ENCODE results near the gene HLA-DRB1.
A peak's percentile ranks its signal among the peaks of the same experiment; 100 is the strongest.
"Not testable (repeated sequence)": the region's sequence is repeated elsewhere in the genome, so short reads cannot be mapped to it uniquely, and the experiment has no call there.

HLA-DRB1 gene

GRCh38 chr6:32589596-32590449 lies at the start of gene HLA-DRB1:
HLA-DRB1 (minus strand) TSS chr6:32589848; CDS start chr6:32589742, 106 bp downstream.
- peak within 1 kb of the TSS in 3 of 21 experiments; percentile 26 to 55 (median 36) for H3K27ac ChIP-seq
- H3K4me3 ChIP-seq: peak within 1 kb of the TSS in 3 of 7 experiments; percentile 12 to 32 (median 30)

GRCh38 chr6:32638532-32639219 lies 49.0 kb upstream of the HLA-DRB1 start:
- H3K27ac ChIP-seq: peak overlapping the region in 3 of 21 experiments; percentile 26 to 67 (median 59)
- peak overlapping the region in 2 of 7 experiments; percentile 8 to 11 for H3K4me3 ChIP-seq

GRCh38 chr6:32637883-32638282 lies 48.2 kb upstream of the HLA-DRB1 start:
- peak overlapping the region in 4 of 21 experiments; percentile 24 to 67 (median 49) for H3K27ac ChIP-seq
- peak overlapping the region in 3 of 7 experiments; percentile 1 to 11 (median 8) for H3K4me3 ChIP-seq

DNA sequence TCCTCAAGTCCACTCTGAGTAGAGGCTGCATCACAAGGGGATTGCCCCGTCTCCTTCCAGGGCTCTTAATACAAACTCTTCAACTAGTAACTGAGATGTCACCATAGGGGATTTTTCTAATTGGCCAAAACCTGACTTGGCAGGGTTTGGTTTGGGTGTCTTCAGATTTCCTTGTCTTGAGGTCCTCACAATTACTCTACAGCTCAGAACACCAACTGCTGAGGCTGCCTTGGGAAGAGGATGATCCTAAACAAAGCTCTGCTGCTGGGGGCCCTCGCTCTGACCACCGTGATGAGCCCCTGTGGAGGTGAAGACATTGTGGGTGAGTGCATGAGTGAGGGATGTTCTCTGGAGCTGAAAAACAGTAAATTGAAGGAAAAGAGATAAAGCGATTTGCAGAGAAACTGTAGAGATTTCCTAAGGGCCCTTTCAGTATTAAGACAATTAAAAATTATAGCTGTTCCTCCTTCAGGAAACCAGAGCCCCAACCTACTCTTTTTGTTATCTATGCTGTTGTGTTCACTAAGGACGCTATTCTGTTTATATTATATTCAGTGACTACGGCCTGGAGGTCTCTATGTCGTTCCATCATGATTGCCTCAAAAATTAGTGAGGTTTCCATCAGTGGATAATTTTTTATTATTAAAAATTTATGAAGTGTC lies 47.7 kb upstream of the HLA-DRB1 start, which contains the start of gene HLA-DQA1:
TSS of gene HLA-DQA1 (plus strand) at position 188 of the 662 bp plus-strand sequence. CDS start at position 241, 53 bp downstream.
- peak within 1 kb of the TSS in 5 of 21 experiments; percentile 24 to 67 (median 39) for H3K27ac ChIP-seq
- peak within 1 kb of the TSS in 3 of 7 experiments; percentile 1 to 11 (median 8) for H3K4me3 ChIP-seq

DNA sequence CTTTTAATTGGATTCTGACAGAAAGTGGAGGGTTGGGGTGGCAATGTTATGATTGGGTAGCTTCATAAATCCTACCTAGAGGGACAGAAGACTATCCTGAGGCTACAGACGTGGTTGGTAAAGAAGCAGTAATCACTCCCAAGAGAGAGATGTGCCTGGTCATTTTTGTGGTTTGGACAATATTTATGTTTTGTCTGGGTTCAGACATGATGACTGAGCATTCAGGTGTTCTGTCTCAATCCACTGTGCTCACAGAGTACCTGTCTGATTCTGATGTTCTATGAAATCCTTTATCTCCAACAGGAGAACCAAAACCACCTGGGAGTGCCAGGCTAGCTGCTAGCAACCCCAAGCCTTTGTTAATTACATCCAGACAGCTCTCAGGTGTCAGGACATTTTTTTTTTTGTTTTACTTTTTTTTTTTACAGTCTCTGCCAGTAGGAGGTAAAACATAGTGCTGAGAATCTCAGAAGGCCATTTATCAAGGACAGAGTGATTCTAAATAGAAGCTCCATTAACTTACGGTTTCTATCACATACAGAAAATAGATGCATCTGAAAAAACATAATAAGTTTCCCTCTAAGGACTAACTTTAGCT lies 46.0 kb upstream of the HLA-DRB1 start:
- H3K4me3 ChIP-seq: no peak overlapping the region
- H3K27ac ChIP-seq: peak overlapping the region in 1 of 21 experiments; percentile 21

DNA sequence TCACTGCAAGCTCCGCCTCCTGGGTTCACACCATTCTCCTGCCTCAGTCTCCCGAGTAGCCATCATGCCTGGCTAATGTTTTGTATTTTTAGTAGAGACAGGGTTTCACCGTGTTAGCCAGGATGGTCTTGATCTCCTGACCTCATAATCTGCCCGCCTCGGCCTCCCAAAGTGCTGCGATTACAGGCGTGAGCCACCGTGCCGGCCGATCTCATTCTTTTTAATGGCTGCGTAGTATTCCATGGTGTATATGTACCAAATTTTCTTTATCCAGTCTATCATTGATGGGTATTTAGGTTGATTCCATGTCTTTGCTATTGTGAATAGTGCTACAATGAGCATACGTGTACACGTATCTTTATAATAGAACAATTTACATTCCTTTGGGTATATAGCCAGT lies 40.1 kb upstream of the HLA-DRB1 start:
- not testable (repeated sequence) for H3K27ac ChIP-seq, H3K4me3 ChIP-seq

- no peak overlapping the region for H3K4me3 ChIP-seq
- peak overlapping the region in 8 of 21 experiments; percentile 14 to 64 (median 51) for H3K27ac ChIP-seq
These were observed 38.2 kb upstream of the HLA-DRB1 start for GRCh38 chr6:32627831-32628230.

DNA sequence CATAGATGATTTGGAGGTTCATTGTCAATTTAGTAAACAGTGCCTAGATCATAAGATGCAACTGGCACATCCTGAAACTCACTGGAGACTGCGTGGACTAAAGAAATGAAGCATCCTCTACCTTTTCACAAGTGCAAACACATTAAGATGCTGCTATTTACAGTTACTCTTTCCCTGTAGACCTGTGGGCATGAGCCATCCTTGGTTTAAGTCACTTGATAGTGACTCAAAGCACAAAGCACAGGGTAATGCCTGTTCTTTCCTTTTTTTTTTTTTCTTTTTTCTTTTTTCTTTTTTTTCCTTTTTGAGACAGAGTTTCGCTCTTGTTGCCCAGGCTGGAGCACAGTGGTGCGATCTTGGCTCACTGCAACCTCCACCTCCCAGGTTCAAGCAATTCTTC lies 37.6 kb upstream of the HLA-DRB1 start:
- Histone ChIP-seq H3K4me3 (no peak overlapping the region), H3K27ac (peak overlapping the region in 5 of 21 experiments; percentile 44 to 64 (median 56))

DNA sequence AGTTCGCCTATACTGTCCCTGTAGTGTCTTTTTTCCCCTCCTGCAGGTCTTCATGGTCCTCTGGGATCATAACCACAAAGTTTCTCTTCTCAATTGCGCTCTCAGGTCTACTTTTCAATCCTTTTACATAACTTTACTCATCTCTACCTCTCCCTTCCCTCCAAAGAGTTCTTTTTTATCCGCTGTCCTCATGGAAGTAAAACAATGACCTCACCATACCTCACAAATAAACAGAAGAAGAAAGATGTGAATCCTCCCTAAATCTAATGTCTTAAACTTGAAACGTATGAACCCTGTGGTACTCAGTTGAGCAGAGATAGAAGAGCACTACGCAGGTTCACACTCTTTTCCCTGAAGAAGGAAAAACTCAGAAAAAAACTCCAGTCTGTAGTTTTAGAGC lies 35.5 kb upstream of the HLA-DRB1 start:
- H3K27ac ChIP-seq: no peak overlapping the region
- no peak overlapping the region for H3K4me3 ChIP-seq

DNA sequence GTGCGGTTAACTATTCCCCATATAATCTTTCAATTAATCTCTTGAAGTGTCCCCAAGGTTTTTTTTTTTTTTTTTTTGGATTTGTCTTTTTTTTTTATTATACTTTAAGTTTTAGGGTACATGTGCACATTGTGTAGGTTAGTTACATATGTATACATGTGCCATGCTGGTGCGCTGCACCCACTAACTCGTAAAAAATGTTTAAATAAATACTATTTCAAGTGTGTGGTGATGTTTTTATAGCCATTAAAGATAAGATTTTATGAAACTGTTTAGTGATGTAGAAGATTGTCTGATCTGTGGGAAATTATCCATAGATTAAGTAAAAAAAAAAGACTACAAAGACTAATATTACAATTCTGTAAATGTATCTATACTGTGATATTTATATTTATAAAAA lies 34.9 kb upstream of the HLA-DRB1 start:
- Histone ChIP-seq H3K27ac (no peak overlapping the region), H3K4me3 (no peak overlapping the region)

- no peak overlapping the region for H3K4me3 ChIP-seq
- peak overlapping the region in 7 of 21 experiments; percentile 1 to 81 (median 44) for H3K27ac ChIP-seq
These were observed 34.0 kb upstream of the HLA-DRB1 start for GRCh38 chr6:32623693-32624092.

GRCh38 chr6:32622545-32623401 lies 33.1 kb upstream of the HLA-DRB1 start:
- H3K4me3 ChIP-seq: no peak overlapping the region
- peak overlapping the region in 9 of 21 experiments; percentile 24 to 81 (median 63) for H3K27ac ChIP-seq

DNA sequence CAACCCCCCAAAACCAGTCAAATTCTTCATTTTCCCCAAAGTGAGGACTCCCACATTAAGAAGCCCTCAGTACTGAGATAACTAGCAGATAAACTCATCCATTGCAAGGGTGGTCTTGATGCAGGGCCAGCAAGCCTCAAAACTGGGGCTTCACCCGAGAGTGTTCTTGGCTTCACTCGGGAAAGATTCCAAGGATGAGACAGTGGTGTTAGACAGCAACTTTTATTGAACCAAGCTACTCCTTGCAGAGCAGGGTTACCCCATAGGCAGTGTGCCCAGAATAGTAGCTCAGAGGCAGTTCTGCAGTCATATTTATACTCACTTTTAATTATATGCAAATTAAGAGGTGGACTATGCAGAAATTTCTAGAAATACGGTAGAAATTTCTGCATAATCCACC lies 31.7 kb upstream of the HLA-DRB1 start:
- Histone ChIP-seq H3K27ac (peak overlapping the region in 1 of 21 experiments; percentile 42), H3K4me3 (no peak overlapping the region)

DNA sequence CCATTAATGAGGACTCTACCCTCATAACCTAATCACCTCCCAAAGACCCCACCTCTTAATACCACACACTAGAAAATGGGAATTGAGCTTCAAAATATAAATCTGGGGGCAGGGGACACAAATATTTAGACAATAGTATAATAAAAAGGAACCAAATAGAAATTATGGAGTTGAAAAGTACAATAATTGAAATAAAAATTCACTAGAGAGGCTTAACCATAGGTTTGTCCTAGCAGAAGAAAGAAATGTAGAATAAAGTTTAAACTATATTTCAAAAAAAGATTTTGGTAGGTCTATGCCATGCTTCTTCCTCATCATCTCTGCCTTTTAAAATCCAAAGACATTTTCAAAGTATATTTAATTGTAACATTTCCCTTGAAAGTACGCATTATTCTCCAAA lies 28.1 kb upstream of the HLA-DRB1 start:
- Histone ChIP-seq H3K4me3 (no peak overlapping the region), H3K27ac (no peak overlapping the region)

DNA sequence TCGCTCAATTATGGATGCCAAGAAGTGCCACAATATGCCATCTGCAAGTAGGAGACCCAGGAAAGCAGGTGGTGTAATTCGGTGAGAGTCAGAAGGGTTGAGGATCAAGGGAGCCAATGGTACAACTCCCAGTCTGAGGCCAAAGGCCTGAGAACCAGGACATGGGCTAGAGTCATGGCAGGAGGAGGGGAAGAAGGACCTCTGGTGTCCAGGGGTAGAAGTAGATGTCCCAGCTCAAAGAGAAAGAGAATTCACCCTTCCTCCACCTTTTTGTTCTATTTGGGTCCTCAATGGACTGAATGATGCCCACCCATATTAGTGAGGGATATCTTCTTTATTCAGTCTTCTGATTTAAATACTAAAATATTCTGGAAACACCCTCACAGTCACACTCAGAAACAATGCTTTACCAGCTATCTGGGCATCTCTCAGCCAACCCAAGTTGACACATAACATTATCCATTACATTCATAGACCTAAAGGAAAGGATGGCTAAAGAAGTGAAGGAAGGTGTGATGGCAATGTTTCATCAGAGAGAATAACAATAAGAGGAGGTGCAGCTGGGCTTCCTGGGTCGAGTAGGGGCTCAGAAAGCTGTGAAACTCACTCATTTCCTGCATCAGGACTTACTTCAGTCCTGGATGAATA lies 26.4 kb upstream of the HLA-DRB1 start:
- no peak overlapping the region for H3K27ac ChIP-seq
- no peak overlapping the region for H3K4me3 ChIP-seq

DNA sequence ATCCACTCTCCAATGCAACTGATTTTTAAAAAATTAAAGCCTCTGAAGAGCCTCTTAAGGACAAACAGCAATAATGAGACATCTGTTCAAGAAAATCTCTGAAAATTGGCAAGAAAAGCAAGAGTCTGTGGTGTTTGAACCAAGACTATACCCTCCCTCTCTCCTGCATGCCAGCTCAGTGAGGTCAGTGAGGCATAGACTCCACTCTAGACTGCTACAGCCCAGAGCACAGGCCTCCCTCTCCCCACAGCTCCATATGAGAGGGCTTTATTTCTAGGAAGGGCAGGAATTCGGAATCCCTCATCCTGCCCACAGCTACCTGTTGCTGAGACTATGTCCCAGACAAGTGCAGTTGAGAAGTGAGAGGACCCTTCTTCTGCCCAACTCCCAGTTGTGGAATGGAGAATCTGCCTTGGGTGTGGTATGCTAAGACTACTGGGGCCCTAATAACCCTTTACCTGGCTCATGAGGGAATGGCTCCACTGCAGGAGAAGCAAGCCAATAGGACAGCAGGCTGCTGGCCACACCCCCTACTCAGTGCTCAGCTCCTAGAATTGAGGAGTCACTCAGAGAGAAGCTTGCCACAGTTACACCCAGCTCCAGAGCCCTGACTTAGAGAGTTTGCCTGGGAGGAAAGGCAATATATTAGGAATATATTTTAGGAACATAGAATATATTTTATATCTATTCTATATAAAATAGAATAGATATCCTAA lies 24.9 kb upstream of the HLA-DRB1 start:
- H3K27ac ChIP-seq: no peak overlapping the region
- no peak overlapping the region for H3K4me3 ChIP-seq

DNA sequence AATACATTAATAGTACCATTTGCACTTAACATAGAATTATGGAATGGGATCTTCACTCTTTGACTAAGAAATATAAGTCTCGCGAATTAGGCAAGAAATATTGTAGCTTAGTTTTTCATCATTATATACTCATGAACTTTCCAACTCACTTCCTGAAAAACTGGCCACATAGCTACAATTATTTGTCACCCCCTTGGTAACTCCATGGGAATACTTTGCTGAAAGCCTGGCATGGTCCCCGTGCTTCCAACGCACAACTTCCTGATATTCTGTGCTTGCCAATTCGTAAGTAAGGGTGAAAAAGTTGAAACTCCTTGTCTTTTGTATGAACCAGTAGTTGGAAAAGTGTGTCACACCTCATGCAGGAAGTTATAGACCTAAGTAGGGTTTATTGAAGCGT lies 23.8 kb upstream of the HLA-DRB1 start:
- Histone ChIP-seq H3K27ac (no peak overlapping the region), H3K4me3 (no peak overlapping the region)
